ENCODE measurements around the gene NHLRC1.

NHLRC1 gene

GRCh38 chr6:18162401-18162800 is 39.9 kb upstream of the NHLRC1 start:
- Histone ChIP-seq H3K4me3 (ENCODE audit: low read depth in 1 of 2, low read length in 1 of 2) (no peak overlapping the region), H3K27me3 (no peaks in the 10 kb centered on the region), H3K4me1 (ENCODE audit: control insufficient read depth in 1 of 2, insufficient read depth in 1 of 2, low read depth in 1 of 2, low read length in 1 of 2) (peaks cover 30 to 34% of the 10 kb centered on the region in 2 experiments), H3K9me3 (no peaks in the 10 kb centered on the region), H3K36me3 (peaks cover 81% of the 10 kb centered on the region), H3K27ac (peak overlapping the region; percentile 78)
- TF ChIP-seq CTCF (IDR thresholded peaks at IDR 0.05): no peak

- peak overlapping the region; percentile 78 for H3K27ac ChIP-seq
- peaks cover 35 to 41% of the 10 kb centered on the region in 2 experiments for H3K4me1 ChIP-seq (ENCODE audit: control insufficient read depth in 1 of 2, insufficient read depth in 1 of 2, low read depth in 1 of 2, low read length in 1 of 2)
Observed at GRCh38 chr6:18161431-18161830, 39.0 kb upstream of the NHLRC1 start.

GRCh38 chr6:18160911-18161310 is 38.4 kb upstream of the NHLRC1 start:
- Histone ChIP-seq H3K36me3 (peaks cover 67% of the 10 kb centered on the region), H3K27me3 (no peaks in the 10 kb centered on the region), H3K4me3 (ENCODE audit: low read depth in 1 of 2, low read length in 1 of 2) (no peak overlapping the region), H3K9me3 (no peaks in the 10 kb centered on the region), H3K27ac (peak overlapping the region; percentile 78), H3K4me1 (ENCODE audit: control insufficient read depth in 1 of 2, insufficient read depth in 1 of 2, low read depth in 1 of 2, low read length in 1 of 2) (peaks cover 35 to 41% of the 10 kb centered on the region in 2 experiments)
- no peak for TF ChIP-seq CTCF (IDR thresholded peaks at IDR 0.05)

More at GRCh38 chr6:18161431-18161830, 39.0 kb upstream of the NHLRC1 start:
- H3K36me3 ChIP-seq: peaks cover 72% of the 10 kb centered on the region
- no peaks in the 10 kb centered on the region for H3K9me3 ChIP-seq
- no peak for TF ChIP-seq CTCF (IDR thresholded peaks at IDR 0.05)
- H3K27me3 ChIP-seq: no peaks in the 10 kb centered on the region
- H3K4me3 ChIP-seq (ENCODE audit: low read depth in 1 of 2, low read length in 1 of 2): no peak overlapping the region

GRCh38 chr6:18155864-18156421 is 33.5 kb upstream of the NHLRC1 start:
- peak; percentile 44 for TF ChIP-seq CTCF (IDR thresholded peaks at IDR 0.05)
- H3K4me1 ChIP-seq (ENCODE audit: control insufficient read depth in 1 of 2, insufficient read depth in 1 of 2, low read depth in 1 of 2, low read length in 1 of 2): peaks cover 60 to 66% of the 10 kb centered on the region in 2 experiments
- H3K27ac ChIP-seq: peak overlapping the region; percentile 99
- no peaks in the 10 kb centered on the region for H3K9me3 ChIP-seq
- peak overlapping the region; percentile 88 to 98 for H3K4me3 ChIP-seq (ENCODE audit: low read depth in 1 of 2, low read length in 1 of 2)
- peaks cover 19% of the 10 kb centered on the region for H3K36me3 ChIP-seq
- H3K27me3 ChIP-seq: no peaks in the 10 kb centered on the region

GRCh38 chr6:18155150-18155863 is 32.8 kb upstream of the NHLRC1 start, which contains the start of gene KDM1B:
TSS of gene KDM1B (plus strand) at chr6:18155422. CDS start at chr6:18159896, 4,474 bp downstream.
- Histone ChIP-seq H3K9me3 (no peaks in the 10 kb centered on the region), H3K4me1 (ENCODE audit: control insufficient read depth in 1 of 2, insufficient read depth in 1 of 2, low read depth in 1 of 2, low read length in 1 of 2) (peaks cover 57 to 63% of the 10 kb centered on the region in 2 experiments), H3K36me3 (peaks cover 13% of the 10 kb centered on the region), H3K4me3 (ENCODE audit: low read depth in 1 of 2, low read length in 1 of 2) (peak within 1 kb of the TSS; percentile 88 to 98), H3K27me3 (no peaks in the 10 kb centered on the region), H3K27ac (peak within 1 kb of the TSS; percentile 99)
- TF ChIP-seq CTCF (IDR thresholded peaks at IDR 0.05): peak; percentile 44
